ENCODE data around the gene CDH18.
"Not testable (repeated sequence)": the region's sequence is repeated elsewhere in the genome, so short reads cannot be mapped to it uniquely, and the experiment has no call there.

The CDH18 gene

GRCh38 chr5:19855453-19855852 is 132.5 kb downstream of the CDH18 start:
- no peak for DNase-seq

- no peak for DNase-seq
These were observed 133.0 kb downstream of the CDH18 start for GRCh38 chr5:19855031-19855430.

GRCh38 chr5:19853616-19854240 is 134.3 kb downstream of the CDH18 start:
- DNase-seq, result no peak

GRCh38 chr5:19837536-19838174 is 150.3 kb downstream of the CDH18 start:
- no peak for DNase-seq

- no peak for DNase-seq
These were observed 152.6 kb downstream of the CDH18 start for GRCh38 chr5:19835442-19835841.

GRCh38 chr5:19812720-19813119 is 175.3 kb downstream of the CDH18 start:
- DNase-seq, result not testable (repeated sequence)

- DNase-seq, result no peak
These were observed 181.2 kb downstream of the CDH18 start for GRCh38 chr5:19806756-19807155.

- no peak for DNase-seq
These were observed 185.3 kb downstream of the CDH18 start for GRCh38 chr5:19802686-19803085.

- no peak for DNase-seq
These were observed 192.8 kb downstream of the CDH18 start for GRCh38 chr5:19795218-19795617.

- DNase-seq, result no peak
These were observed 197.1 kb downstream of the CDH18 start for GRCh38 chr5:19790829-19791466.

GRCh38 chr5:19782566-19782965 is 205.4 kb downstream of the CDH18 start:
- DNase-seq, result no peak

- DNase-seq, result no peak
These were observed 210.6 kb downstream of the CDH18 start for GRCh38 chr5:19777363-19777762.

- not testable (repeated sequence) for DNase-seq
These were observed 211.1 kb downstream of the CDH18 start for GRCh38 chr5:19776886-19777285.

- DNase-seq, result no peak
These were observed 216.7 kb downstream of the CDH18 start for GRCh38 chr5:19771174-19771835.

GRCh38 chr5:19770396-19770795 is 217.6 kb downstream of the CDH18 start:
- DNase-seq, result no peak

- no peak for DNase-seq
These were observed 220.0 kb downstream of the CDH18 start for GRCh38 chr5:19767987-19768386.

GRCh38 chr5:19753579-19753978 is 234.4 kb downstream of the CDH18 start:
- DNase-seq, result no peak

- DNase-seq, result no peak
These were observed 236.7 kb downstream of the CDH18 start for GRCh38 chr5:19751326-19751725.

- DNase-seq, result no peak
These were observed 242.8 kb downstream of the CDH18 start for GRCh38 chr5:19745247-19745646.

- DNase-seq, result no peak
These were observed 248.3 kb downstream of the CDH18 start for GRCh38 chr5:19739671-19740070.

- DNase-seq, result no peak
These were observed 253.2 kb downstream of the CDH18 start for GRCh38 chr5:19734776-19735175.

GRCh38 chr5:19733612-19734495 is 254.1 kb downstream of the CDH18 start:
- no peak for DNase-seq

- DNase-seq, result no peak
These were observed 259.4 kb downstream of the CDH18 start for GRCh38 chr5:19728571-19728970.
